OCI-LY3 (cell line): Measurements from ENCODE around the gene SVIL.

Experiments
- CTCF ChIP-seq: fragments of 200-600, 300-600 bp; sonication (generic); IDR thresholded peaks from 2 replicates; pipeline ENCODE4 v1.5.1; 2014; ENCODE audit warnings: antibody characterized with exemption, low read length, low read depth
- EZH2phosphoT487 ChIP-seq: fragments of 200-600 bp; shearing (Covaris generic); IDR thresholded peaks from 2 replicates; pipeline ENCODE4 v1.6.1; 2018; ENCODE audit warnings: antibody characterized with exemption, mixed run types, low read depth

DNA sequence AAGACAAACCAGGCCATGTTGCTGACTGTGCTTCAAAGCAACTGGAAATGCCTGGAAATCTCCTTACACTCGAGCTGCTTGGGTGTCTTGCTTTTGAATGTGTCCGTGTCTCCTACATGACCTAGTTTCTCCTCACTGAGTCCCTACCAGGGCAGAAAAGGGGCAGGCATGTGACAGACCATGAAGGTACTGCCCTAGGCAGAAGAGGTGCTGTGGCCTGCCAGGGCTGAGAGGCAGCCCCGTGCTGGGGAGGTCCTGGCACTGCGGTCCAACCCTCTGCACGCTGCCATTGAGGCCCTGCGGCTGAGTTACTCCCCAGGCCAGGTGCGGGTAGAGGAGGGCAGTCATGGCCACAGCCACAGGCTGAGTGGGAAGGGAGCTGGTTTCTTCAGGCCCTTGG, 186.6 kb downstream of the SVIL start:
- TF ChIP-seq CTCF (no peak), EZH2phosphoT487 (no peak)
